ENCODE data around the gene GSTA2. TPM values are rescaled to one million over a fixed set of nuclear protein-coding genes. Genes with fewer than 3 reads are reported as not detected.
"Not testable (repeated sequence)": the region's sequence is repeated elsewhere in the genome, so short reads cannot be mapped to it uniquely, and the experiment has no call there.

Gene GSTA2
- not detected in 2 replicates for total RNA-seq (2014; rRNA removed; shearing (Covaris generic))

DNA sequence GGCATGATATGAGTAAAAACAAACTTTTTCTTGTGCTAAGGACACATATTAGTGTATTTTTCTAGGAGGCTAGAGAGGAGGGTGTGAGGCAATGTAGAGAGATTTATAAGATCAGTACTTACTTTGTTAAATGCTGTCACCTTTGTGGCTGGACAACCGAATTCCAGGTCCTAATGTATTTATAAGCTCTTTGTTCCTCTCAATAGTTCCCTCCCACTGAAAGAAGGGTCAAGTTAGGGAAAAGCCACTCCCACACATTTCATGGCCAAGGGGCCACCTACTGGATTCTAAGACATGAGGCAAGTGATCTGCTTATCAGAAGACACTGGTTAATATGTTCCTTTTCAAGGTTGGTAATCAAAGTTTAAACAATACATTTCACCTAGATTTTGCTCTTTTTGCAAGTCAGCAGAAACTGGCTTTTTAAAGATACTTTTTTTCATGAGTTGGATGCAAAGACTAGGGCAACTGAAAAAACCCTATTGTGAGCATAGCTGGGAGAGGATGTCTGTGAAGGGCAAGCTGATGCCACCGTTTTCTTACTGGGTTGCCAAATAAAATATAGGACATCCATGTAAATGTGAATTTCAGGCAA lies at the start of gene GSTA2:
TSS of gene GSTA2 (minus strand) at position 154 of the 595 bp plus-strand sequence. CDS start 5,528 bp downstream, outside the sequence.
- not testable (repeated sequence) for DNase-seq; H3K4me3 ChIP-seq; H3K27me3 ChIP-seq; H3K27ac ChIP-seq; H3K36me3 ChIP-seq; H3K9me3 ChIP-seq (replicated peaks); H3K4me1 ChIP-seq

DNA sequence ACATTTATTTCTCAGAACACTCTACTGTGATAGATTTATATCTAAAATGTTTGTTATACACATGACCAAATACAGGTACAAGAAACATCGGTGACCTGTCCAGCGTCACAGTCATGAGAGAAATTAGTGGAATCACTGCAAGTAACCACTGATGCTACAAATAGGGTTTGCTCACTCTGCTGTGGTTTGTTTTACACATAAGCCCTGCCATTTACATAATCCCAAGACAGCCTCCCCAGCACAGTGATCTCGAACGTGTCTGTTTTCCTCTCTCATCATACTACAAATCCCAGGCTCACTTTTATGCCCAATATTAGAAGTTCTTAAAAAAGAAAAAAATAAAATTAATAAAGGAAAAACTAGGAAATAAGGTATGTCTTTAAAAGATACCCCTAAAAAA lies 46.5 kb upstream of the GSTA2 start:
- H3K27me3 ChIP-seq; H3K9me3 ChIP-seq (replicated peaks); H3K36me3 ChIP-seq; DNase-seq; H3K4me1 ChIP-seq; H3K27ac ChIP-seq; H3K4me3 ChIP-seq: not testable (repeated sequence)

DNA sequence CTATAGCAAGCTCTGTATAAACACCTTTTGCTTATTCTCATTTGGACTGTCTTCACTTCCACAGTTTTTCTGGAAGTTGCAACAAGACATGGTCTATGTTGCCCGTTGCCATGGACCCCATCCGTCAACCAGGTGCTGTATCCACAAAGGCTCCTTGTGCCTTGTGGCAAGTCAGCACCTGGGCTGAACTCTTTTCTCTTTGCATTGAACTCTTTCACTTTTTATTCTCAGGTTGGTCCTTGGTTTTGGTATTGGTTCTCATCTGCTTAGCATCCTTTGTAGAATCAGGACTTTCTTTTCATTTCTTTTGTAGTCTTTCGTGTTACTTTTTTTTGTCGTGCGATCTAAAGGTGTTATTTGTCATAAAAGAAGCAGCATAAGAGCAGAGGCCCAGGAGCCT lies 45.4 kb upstream of the GSTA2 start:
- no peak overlapping the region for H3K27ac ChIP-seq
- no peak for DNase-seq
- no peaks in the 10 kb centered on the region for H3K36me3 ChIP-seq
- no peak overlapping the region for H3K4me3 ChIP-seq
- H3K4me1 ChIP-seq, result no peaks in the 10 kb centered on the region
- H3K27me3 ChIP-seq, result no peaks in the 10 kb centered on the region
- no peaks in the 10 kb centered on the region for H3K9me3 ChIP-seq (replicated peaks)

- not testable (repeated sequence) for H3K4me1 ChIP-seq; H3K36me3 ChIP-seq; DNase-seq; H3K4me3 ChIP-seq; H3K9me3 ChIP-seq (replicated peaks); H3K27ac ChIP-seq; H3K27me3 ChIP-seq
These were observed 40.5 kb upstream of the GSTA2 start, which contains the start of gene GSTA1 for GRCh38 chr6:52803668-52804255. GSTA1 (minus strand) TSS chr6:52803816; CDS start chr6:52799267, 4,549 bp downstream.

DNA sequence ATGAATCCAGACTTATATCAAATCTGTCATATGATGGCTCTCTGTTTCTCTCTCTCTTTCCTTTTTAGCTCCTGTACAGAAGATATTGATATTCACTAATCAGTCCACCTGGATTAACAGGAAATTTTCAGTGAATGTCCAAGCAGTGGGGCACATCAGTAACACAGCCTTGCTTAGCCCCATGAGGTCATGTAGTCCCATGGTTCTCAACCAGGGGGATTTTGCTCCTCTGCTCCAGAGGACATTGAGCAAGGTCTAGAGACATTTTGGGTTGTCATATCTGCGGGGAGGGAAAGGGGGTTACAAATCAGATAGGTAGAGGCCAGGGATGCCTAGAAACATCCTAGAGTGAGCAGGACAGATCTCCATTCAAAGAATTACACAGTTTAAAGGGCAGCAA lies 39.5 kb upstream of the GSTA2 start:
- no peak overlapping the region for H3K27ac ChIP-seq
- no peaks in the 10 kb centered on the region for H3K36me3 ChIP-seq
- no peaks in the 10 kb centered on the region for H3K4me1 ChIP-seq
- DNase-seq, result no peak
- no peak overlapping the region for H3K4me3 ChIP-seq
- H3K27me3 ChIP-seq, result no peaks in the 10 kb centered on the region
- H3K9me3 ChIP-seq (replicated peaks), result no peaks in the 10 kb centered on the region

GRCh38 chr6:52801188-52801841 lies 38.0 kb upstream of the GSTA2 start:
- H3K36me3 ChIP-seq, result no peaks in the 10 kb centered on the region
- no peaks in the 10 kb centered on the region for H3K27me3 ChIP-seq
- H3K4me1 ChIP-seq, result no peaks in the 10 kb centered on the region
- H3K27ac ChIP-seq, result no peak overlapping the region
- no peaks in the 10 kb centered on the region for H3K9me3 ChIP-seq (replicated peaks)
- no peak overlapping the region for H3K4me3 ChIP-seq
- DNase-seq, result no peak

GRCh38 chr6:52799272-52799671 lies 36.0 kb upstream of the GSTA2 start:
- not testable (repeated sequence) for H3K9me3 ChIP-seq (replicated peaks); H3K36me3 ChIP-seq; H3K4me3 ChIP-seq; H3K27me3 ChIP-seq; H3K4me1 ChIP-seq; H3K27ac ChIP-seq; DNase-seq

- not testable (repeated sequence) for H3K27me3 ChIP-seq; H3K4me3 ChIP-seq; H3K36me3 ChIP-seq; H3K4me1 ChIP-seq; H3K9me3 ChIP-seq (replicated peaks); H3K27ac ChIP-seq; DNase-seq
These were observed 31.1 kb upstream of the GSTA2 start for GRCh38 chr6:52794366-52794765.

- no peak overlapping the region for H3K4me3 ChIP-seq
- no peak for DNase-seq
- H3K27ac ChIP-seq, result no peak overlapping the region
- no peaks in the 10 kb centered on the region for H3K9me3 ChIP-seq (replicated peaks)
- H3K27me3 ChIP-seq, result no peaks in the 10 kb centered on the region
- no peaks in the 10 kb centered on the region for H3K36me3 ChIP-seq
- H3K4me1 ChIP-seq, result no peaks in the 10 kb centered on the region
These were observed 27.6 kb upstream of the GSTA2 start for GRCh38 chr6:52790861-52791260.

DNA sequence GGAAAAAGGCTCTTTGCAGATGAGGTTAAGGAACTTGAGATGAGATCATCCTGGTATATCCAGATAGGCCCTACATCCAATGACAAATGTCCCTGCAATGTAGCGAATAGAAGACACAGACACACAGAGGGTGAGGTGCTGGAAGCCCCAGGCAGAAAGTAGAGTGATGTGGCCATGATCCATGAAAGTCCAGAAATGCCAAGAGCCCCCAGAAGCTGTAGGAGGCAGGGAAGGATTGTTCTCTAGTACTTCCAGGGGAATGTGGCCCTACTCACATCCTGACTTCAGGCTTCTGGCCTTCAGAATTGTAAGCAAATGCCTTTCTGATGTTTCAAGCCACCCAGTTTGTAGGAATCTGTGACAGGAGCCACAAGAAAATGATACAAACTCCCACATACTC lies 26.4 kb upstream of the GSTA2 start:
- not testable (repeated sequence) for H3K4me1 ChIP-seq; H3K27me3 ChIP-seq; H3K27ac ChIP-seq; H3K4me3 ChIP-seq; H3K36me3 ChIP-seq; DNase-seq; H3K9me3 ChIP-seq (replicated peaks)

- no peak for DNase-seq
- H3K4me1 ChIP-seq, result no peaks in the 10 kb centered on the region
- H3K27me3 ChIP-seq, result no peaks in the 10 kb centered on the region
- no peaks in the 10 kb centered on the region for H3K9me3 ChIP-seq (replicated peaks)
- no peak overlapping the region for H3K27ac ChIP-seq
- H3K4me3 ChIP-seq, result no peak overlapping the region
- no peaks in the 10 kb centered on the region for H3K36me3 ChIP-seq
These were observed 25.2 kb upstream of the GSTA2 start for GRCh38 chr6:52788478-52788877.

GRCh38 chr6:52787917-52788316 lies 24.6 kb upstream of the GSTA2 start:
- no peaks in the 10 kb centered on the region for H3K36me3 ChIP-seq
- no peak overlapping the region for H3K27ac ChIP-seq
- no peaks in the 10 kb centered on the region for H3K4me1 ChIP-seq
- no peaks in the 10 kb centered on the region for H3K27me3 ChIP-seq
- no peak for DNase-seq
- no peak overlapping the region for H3K4me3 ChIP-seq
- H3K9me3 ChIP-seq (replicated peaks), result no peaks in the 10 kb centered on the region

GRCh38 chr6:52786249-52786956 lies 23.1 kb upstream of the GSTA2 start:
- DNase-seq, result no peak
- Histone ChIP-seq H3K4me1 (no peaks in the 10 kb centered on the region), H3K36me3 (no peaks in the 10 kb centered on the region), H3K27ac (no peak overlapping the region), H3K4me3 (no peak overlapping the region), H3K27me3 (no peaks in the 10 kb centered on the region), H3K9me3 (replicated peaks) (no peaks in the 10 kb centered on the region)

GRCh38 chr6:52782696-52783274 lies 19.5 kb upstream of the GSTA2 start:
- DNase-seq; H3K4me3 ChIP-seq; H3K9me3 ChIP-seq (replicated peaks); H3K4me1 ChIP-seq; H3K36me3 ChIP-seq; H3K27me3 ChIP-seq; H3K27ac ChIP-seq: not testable (repeated sequence)

GRCh38 chr6:52782209-52782608 lies 18.9 kb upstream of the GSTA2 start:
- not testable (repeated sequence) for H3K27ac ChIP-seq; H3K27me3 ChIP-seq; DNase-seq; H3K4me3 ChIP-seq; H3K4me1 ChIP-seq; H3K9me3 ChIP-seq (replicated peaks); H3K36me3 ChIP-seq

Data from SJCRH30 (cell line).